GM12875 (cell line): ENCODE measurements around the gene COL23A1.

Source experiments
- H3K4me3 ChIP-seq: one replicate; pipeline ENCODE4 v1.5.1; 2011; ENCODE audit warnings: low read depth, low read length, control low read depth
- CTCF ChIP-seq: IDR thresholded peaks from 2 replicates; pipeline ENCODE4 v1.5.1; 2011; ENCODE audit warnings: low read depth, mild to moderate bottlenecking, control low read depth, inconsistent platforms, low read length, moderate library complexity, borderline replicate concordance; ENCODE audit not compliant: insufficient read depth

Gene COL23A1

DNA sequence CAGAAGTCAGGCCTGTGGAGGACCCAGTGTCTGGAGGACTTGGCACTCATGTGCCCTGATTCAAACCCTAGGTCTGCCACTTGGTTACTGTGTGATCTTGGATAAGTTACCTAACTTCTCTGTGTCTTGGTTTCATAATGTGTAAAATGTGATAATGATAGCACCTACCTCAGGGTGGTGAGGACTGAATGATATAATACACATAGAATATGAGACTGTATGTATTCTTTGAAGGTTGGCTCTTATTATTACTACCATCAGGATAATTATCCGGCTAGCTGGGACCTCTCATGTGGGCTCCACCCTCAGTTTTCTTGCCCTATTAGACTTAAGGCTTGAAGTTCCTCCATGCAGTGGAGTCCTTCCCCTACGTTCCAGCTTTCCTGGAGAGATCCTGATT is 172.2 kb downstream of the COL23A1 start:
- no peak overlapping the region for H3K4me3 ChIP-seq
- no peak for TF ChIP-seq CTCF

DNA sequence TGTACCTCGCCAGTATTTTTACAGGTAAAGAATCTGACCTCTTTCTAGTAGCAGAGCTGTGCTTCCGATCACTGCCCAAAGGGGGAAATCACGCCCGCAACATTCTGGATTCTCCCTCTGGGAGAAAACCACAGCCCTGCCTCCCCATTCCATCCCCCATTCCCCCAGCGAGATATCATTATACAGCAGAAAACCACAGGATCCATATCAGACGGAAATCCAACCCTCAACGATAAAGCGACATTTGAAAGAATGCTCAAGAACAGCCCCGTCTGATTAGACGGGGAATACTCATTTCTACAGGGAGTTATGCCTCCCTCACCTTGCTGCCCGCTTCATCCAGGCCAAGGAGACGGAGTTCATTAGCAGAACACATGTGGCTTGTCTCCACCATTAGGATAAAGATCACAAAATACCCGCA is 172.8 kb downstream of the COL23A1 start:
- H3K4me3 ChIP-seq, result no peak overlapping the region
- no peak for TF ChIP-seq CTCF

DNA sequence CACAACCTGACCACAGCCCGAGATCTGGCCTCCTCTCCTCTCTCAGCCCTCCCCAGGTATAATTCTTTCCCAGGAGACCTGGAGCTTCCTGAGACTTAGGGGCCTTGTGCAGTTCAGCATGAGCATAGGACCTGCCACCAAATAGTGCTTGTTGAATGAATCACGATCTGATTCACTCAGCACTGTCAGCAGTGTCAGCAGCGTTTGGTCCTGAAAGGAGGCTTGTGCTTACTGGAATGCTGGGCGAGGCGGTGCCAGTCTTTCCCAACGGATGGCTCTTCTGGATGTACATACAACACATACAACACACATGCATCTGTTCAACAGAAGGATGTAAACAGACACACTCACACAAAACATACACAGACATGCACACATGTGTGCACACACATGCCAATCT is 173.3 kb downstream of the COL23A1 start:
- H3K4me3 ChIP-seq, result no peak overlapping the region
- no peak for TF ChIP-seq CTCF

- no peak overlapping the region for H3K4me3 ChIP-seq
- no peak for TF ChIP-seq CTCF
Observed at GRCh38 chr5:178416206-178416882, 173.8 kb downstream of the COL23A1 start.

- no peak overlapping the region for H3K4me3 ChIP-seq
- TF ChIP-seq CTCF, result no peak
Observed at GRCh38 chr5:178415353-178415752, 174.8 kb downstream of the COL23A1 start.

GRCh38 chr5:178413988-178414387 is 176.2 kb downstream of the COL23A1 start:
- no peak for TF ChIP-seq CTCF
- H3K4me3 ChIP-seq, result no peak overlapping the region

GRCh38 chr5:178411083-178411482 is 179.1 kb downstream of the COL23A1 start:
- no peak overlapping the region for H3K4me3 ChIP-seq
- TF ChIP-seq CTCF, result no peak
